HG03280 (cell line): ENCODE results near the gene RASAL3.
A peak's percentile ranks its signal among the peaks of the same experiment; 100 is the strongest.
"Not testable (repeated sequence)": the region's sequence is repeated elsewhere in the genome, so short reads cannot be mapped to it uniquely, and the experiment has no call there.

Source experiments
- ATAC-seq: cut with Tn5 transposase; IDR thresholded peaks from one replicate; pipeline ENCODE4 v1.9.1; 2021; ENCODE audit warnings: mild to moderate bottlenecking, moderate library complexity; ENCODE audit not compliant: unreplicated experiment

RASAL3 gene

DNA sequence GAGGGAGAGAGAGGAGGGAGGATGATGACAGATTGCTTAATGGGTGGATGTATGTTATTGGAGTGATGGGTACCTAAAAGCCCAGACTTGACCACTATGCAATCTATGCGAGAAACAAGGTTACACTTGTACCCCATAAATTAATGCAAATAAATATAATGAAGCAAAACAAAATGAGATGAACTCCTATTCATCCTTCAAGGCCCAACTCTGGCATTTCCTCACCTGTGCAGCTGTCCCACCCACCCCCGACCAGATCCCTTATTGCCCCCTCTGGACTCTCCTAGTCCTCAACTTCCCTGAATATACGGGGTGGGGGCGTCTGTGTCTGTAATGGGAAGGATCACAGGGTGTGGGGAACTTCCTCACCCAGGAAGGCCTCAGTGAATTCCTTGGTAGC lies 10.8 kb upstream of the RASAL3 start:
- no peak for ATAC-seq

DNA sequence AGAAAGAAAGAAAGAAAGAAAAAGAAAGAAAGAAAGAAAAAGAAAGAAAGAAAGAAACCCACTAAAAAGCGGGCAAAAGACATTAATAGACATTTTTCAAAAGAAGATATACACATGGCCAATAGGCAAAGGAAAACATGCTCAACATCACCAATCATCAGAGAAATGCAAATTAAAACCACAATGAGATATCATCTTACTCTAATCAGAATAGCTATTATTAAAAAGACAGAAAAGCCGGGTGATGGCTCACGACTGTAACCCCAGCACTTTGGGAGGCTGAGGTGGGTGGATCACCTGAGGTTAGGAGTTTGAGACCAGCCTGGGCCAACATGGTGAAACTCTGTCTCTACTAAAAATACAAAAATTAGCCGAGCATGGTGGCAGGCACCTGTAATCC lies 9.5 kb upstream of the RASAL3 start:
- not testable (repeated sequence) for ATAC-seq

DNA sequence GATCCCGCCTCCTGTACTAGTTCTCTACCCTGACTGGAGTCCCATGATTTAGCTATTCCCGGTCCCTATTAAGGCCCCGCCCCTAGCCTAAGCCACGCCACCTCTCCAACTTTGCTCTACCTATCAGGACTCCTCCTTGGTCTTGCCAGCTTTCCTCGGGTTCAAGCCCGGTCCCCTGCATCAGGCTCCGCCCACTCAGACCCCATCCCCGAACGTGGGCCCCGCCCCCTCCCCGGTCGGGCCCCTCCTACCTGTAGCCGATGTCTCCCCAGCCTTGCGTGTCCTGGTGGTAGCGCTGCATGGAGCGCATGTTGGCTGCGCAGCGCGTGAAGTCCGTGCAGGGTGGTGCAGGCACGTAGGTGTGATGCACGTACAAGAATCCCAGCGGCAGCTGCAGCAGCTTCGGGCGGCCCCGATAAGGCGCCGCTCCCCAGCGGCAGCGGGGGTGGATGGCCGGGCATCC lies 7.3 kb upstream of the RASAL3 start:
- ATAC-seq = no peak

DNA sequence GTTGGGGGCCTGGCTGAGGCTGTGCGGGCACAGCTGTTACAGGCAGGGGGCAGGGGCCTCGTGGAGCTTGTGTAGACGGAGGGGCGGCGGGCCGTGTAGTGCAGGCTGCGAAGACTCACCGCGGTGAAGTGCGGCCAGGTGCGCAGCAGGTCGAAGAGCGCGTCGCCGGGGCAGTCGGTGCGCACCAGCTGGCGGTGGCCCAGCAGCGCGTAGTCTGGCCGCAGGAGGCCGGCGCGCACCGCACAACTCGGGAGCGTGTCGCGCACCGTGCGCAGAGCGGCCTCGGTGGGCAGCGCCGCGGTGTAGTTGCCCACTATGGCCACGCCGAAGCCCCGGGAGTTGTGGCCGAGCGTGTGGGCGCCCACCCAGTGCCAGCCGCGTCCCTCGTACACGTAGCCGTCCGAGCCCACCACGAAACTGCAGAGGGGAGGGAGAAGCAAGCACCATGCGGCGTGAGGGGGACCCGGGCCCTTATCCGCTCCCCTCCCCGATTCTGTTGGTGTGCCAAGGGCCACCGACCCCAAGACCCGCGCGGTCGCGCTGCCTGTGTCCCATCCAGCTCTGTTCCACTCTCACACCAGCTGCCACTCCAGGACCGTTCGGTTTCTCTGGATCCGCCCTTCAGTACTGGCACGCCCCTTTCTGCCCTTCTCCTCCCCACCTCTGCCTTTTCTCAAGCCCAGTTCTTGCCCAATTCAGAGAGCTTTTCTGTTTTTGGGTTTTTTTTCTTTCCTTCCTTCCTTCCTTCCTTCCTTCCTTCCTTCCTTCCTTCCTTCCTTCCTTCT lies 5.4 kb upstream of the RASAL3 start:
- no peak for ATAC-seq

DNA sequence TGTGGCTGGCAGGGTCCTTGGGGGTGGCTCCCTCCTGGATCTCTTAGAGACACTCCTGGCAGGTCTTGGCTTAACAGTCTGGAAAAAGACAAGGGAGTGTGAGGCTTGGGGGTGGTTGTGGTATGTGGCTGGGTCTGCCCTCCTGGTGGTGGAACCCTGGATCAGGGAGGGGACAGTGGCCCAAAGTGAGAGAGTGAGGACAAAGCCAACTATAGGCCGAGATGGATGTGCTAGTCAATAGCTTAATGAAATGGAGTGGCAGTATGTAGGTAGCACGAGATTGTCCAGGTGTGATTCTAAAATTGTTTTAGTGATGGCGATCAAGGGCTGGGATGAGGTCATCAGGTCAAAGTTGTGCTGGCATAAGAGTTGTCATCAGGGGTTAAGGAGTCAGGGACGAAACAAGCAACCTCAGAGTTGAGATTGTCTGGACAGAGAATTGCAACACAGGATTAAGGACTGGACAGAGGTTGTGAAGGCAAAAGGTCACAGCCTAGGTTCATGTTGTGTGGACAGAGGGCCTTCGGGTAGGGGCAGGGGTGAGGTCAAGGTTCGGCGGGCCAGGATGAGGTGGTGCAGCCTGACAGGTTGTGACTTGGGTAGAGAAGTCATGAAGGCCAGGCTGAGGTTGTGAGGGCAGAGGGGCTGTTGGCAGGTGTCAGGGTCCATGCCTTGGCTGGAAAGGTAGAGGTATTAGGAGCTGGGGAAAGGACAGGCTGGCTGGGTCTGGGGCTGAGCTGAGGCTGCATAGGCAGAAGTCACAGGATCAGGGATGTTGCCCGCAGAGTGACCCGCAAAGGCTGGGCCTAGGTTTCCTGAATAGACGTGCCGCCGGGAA lies 4.5 kb upstream of the RASAL3 start:
- ATAC-seq = no peak

DNA sequence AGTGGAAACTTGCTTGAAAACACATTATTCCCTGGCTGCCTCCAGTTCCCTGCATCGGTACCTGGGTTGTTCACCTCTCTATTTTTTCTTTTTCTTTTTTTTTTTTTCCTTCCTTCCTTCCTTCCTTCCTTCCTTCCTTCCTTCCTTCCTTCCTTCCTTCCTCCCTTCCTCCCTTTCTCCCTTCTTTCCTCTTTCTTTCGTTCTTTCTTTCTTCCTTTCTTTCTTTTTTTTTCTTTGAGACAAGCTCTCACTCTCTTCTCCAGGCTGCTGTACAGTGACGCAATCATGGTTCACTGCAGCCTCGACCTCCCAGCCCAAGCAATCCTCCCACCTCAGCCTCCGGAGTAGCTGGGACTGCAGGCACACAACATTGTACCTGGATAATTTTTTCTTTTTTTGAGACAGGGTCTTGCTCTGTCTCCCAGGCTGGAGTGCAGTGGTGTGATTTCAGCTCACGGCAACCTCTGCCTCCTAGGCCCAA lies 3.4 kb upstream of the RASAL3 start:
- ATAC-seq = no peak

DNA sequence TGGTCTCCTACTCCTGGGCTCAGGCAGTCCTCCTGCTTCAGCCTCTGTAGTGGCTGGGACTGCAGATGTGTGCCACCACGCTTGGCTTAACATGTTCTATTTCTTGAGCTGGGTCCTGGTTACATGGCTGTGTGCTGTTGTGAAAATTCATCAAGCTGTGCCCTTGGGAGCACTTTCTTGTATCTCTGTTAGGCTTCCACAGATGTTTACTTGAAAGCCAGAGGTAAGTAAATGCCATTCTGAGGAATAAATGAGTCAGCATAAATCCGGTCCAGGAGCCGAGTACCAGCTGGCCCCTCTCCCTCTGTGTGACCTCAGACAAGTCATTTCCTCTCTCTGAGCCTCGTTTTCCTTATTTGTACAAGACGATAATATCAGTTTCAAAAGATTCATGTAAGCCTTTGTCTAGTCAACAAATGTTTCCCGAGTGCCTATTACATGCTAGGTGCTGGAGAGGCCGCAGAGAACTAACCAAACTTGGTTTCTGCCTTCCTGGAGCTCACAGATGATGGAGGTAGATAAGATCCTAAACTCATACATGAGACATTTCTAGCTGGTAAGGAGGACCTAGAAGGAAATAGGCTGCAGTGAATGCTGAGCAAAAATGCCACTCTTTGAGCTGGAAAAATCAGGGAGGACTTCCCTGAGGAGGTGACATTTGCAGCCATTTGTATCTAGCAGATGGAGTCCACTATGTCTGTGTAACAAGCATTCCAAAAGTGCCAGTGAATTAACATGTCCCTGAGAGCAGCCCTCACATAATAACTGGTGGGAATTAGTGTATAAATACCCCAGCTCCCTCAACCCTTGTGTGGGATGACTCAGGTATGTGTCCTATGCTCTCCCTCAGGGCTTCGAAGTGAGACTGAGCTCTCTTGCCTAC lies 2.7 kb upstream of the RASAL3 start:
- ATAC-seq = peak; percentile 53

DNA sequence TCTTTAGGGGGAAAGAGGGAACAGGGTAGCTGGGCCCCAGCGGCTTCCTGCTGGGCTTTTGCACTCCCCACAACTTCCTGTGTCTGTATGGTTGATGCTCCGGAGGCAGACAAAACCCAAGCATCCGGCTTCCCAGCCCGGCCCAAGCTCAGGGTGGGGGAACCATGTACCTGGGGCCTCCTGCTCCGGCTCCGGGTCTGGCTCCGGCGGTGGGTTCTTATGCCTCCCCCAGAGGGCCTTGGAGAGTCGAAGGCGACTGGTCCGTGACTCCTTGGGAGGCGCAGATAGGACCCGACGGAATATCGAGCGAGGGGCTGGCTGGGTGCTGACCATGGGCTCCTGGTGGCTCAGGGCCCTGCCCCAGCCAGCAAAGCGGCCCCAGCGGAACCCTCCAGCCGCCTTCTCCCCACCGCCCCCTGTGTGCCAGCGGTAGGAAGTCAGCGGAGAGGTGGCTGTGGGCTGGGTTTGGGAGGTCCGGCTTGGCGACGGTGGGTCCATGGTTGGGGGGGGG lies 428 bp downstream of the RASAL3 start:
- peak; percentile 43 for ATAC-seq

DNA sequence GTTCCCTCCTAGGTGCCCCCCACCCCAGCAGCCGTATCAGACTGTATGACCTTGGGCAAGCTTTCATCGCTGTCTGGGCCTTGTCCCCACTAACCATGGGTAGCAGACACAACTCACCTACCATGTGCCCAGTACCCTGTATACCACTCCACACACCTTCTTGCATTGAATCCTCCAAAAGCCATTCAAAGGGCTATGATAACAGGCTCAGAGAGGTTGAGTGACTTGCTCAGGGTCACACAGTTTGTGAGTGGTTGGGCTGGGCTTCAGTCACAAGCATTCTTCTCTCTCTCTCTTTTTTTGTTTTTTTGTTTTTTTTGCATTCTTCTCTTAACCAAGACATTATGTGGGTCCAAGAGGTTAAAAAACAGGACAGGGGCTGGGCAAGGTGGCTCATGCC lies 2.6 kb downstream of the RASAL3 start:
- no peak for ATAC-seq

DNA sequence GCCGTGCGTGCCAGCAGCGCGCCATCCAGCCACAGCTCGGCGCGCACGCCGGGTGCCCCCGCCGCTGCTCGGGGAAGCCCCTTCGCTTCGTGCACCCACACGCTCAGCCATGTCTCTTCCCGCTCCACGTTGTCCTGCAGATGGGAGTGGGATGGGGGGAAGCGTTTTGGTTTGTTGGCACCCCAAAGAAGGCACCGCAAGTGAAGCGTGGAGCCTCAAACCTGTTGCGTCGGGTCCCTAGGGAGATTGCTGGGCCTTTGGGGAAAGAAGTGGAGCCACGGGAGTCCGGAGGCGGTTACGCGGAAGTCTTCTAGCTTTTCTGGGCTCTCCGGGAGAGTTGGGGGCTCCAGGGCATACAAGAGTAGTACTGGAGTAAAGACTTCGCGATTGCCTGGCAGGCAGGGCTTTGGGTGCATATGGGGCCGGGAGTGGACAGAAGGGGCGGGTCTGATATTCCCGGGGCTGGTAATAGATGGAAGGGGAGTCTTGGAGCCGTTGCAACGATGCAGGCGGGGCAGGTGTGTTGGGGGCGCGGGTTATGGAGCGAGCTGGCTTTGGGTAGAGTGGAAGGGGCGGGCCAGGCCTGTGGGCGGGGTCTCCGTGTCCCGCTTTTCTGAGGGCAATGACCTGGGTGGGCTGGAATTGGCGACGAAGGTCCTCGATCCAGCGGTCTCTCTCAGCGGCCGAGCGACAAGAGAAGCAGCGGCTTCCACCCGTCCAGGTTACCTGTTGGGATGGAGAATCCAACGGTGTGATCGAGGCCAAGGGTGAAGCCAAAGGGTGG lies 6.5 kb downstream of the RASAL3 start:
- no peak for ATAC-seq

DNA sequence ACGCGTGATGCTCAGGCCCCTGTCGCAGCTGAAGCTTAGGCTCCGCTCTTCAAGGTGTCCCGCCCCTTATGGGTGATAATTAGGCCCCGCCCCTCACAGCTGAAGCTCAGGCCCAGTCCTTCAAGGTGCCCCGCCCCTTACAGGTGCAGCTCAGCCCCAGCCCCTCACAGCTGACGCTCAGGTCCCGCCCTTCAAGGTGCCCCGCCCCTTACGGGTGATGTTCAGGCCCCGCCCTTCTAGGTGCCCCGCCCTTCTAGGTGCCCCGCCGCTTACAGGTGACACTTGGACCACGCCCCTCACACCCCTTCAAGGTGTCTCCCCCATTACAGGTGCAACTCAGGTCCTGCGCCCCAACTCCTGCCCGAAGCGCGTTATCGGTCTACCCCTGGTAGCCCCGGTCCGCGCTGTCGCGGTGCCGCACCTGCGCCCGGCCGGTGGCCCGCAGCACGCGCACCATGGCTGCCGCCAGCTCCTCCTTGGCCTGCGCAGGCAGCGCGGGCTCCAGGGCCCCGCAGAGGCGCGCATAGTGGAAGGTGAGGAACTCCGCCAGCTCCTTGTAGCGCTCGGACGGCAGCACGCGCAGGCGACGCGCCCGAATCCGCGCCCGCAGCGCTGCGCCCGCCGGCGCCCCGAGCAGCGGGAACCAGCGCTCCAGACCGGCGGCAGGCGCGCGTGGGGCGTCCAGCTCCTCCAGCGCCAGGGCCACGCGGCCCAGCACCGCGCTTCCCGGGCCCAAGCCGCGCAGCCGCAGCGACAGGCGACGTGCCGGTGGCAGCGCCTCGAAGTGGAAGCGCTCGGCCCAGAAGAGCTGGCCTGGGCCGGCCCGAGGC lies 7.3 kb downstream of the RASAL3 start:
- ATAC-seq = no peak

DNA sequence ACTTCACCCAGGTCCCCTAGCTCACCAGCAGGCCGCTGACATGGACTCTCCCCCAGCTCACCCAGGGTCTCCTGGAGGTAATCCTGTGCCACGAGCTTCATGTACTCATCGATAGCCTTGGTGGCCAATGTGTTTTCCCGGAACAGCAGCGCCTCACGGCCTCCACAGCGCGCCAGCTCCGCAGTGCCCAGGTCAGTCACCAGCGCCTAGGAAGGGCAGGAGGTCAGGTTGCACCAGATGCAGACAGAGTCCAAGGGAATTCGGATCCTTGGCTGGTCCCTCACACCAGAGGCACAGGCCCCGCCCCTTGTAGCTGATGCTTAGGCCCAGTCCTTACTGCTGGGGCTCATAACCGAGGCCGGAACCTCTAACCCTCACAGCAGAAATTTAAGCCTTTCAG lies 7.9 kb downstream of the RASAL3 start:
- no peak for ATAC-seq

DNA sequence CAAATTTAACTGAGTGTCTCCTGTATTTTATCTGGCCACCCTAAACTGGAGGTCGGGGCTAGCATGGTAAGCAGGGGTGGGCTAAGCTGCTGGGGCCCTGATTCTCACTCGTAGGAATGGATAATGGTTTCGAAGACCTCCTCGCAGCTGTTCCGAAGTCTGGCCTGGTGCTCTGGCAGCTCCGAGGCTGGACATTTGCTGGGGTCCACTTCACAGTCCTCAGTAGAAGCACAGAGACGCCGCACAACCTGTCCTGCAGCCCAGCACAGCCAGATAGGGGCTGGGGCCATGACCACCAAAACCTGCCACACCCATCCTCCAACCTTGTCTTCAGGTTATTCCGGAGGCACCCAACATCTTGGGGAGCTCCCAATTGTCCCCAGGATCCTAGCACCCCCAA lies 8.3 kb downstream of the RASAL3 start:
- ATAC-seq = no peak

DNA sequence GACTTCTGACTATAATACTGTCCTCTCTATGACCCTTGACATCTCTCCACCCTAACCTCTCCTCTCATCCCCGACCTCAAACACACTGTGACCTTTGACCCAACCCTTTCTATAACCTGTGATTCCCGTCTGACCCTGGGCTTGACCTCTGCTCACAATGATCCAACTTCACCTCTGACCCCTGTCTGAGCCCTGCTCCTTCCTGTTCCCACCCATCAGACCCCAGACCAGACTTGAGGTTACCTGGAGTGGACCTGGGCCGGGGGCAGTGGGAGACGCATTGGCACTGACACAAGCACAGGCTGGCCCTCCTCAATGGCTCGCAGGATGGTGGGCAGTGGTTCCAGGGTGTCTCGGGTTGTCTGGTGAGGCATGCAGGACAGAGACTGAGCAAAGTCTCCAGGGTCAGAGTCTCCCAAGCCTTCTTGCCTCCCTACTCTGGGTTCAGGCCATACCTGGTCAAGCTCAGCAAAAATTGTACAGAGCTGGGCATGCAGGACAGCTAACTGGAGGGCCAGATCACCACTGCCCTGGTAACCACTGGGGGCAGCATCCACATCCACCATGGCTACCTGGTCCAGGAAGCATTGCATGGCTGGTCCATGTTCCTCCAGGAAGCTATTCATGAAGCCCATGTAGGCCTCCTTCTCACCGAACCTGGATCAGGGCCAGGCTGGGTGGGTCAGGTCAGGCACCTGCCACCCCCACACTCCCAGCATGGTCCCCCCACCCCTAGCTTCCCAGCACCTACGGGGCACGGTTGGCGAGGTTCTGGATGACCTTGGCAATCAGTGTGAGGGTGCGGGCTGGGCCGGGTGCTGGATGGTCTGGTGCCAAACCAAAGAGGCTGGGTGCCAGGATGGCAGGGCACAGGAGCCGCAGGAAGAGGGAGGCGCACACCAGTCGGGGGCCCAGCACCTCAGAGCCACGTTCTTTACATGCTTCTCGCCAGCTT lies 10.2 kb downstream of the RASAL3 start:
- no peak for ATAC-seq

DNA sequence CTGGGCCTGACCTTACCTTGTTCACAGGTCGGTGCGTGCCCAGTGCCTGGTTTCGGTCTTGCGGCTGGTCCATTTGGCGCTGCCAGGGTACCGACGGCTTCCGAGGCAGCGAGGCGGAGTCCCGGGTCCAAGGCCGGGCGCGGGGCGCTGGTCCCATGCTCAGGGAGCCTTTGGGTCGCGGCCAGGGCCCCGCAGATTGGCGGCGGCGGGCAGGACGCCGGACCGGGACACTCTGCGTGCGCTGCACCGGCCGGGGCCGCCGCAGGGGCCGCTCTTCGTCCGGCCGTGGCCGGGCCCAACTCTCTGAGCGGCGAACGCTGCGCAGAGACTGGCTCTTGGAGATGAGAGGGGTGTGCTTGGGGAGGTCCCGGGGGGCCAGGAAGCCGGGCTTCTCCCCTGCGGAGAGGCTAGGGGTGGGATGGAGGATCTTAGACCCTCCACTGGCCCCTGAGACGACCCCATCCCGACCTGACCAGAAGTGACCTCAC lies 11.2 kb downstream of the RASAL3 start:
- no peak for ATAC-seq

DNA sequence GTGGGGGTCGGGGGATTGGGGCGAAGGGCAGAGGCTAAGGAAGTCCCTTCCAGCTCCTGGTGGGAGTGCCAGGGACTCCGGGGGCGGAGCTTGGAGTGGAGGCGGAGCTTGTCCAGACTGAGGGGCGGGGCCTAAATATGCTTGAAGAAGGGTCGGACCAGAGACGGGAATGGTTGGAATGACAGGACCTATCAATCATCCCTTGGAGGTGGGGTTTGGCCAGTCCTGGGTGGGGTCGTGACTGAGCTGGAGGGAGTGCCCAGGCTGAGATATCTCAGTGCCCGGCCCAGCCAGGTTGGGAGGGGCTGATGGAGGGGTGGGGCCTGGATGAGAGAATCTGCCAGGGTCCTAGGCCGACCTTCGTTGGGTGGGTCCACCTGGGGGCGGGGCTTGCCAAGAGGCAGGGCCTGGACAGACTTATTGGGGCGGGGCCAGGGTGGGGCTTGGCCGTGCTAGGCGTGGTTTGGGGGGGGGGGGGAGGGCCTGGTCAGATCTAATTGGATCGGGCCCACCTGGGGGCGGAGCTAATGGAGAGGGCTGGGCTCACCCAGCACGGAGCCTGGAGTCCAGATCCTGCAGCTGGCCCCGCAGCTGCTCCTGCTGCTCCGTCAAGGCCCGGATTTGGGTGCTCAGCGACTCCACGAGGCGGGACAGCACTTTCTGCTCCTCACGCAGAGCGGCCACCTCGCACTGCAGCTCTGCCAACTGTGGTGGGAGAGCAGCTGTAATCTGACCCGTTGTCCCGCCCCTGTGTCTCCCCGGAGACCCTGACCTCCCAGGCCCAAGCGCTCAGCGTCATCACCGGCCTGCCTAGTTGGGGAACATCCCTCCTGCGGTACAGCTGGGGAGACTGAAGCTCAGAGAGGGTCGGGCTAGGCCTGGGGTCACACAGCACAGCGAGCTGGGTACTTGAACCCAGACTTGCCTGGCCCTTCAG lies 12.0 kb downstream of the RASAL3 start:
- ATAC-seq = no peak

DNA sequence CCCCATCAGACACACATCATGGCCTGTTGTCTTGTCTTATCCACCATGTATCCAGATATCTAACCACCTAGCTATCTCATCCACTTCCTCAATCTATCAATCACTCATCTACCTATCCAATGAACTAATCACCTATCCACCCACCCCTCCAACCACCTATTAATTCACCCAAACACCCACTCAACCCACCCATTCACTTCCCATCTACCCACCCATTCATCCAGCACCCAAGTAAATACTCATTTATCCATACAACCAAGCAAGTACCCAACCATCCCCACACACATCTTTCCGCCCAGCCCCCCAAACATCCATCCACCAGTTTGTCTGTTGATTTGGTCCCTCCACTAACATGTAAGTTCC lies 13.8 kb downstream of the RASAL3 start:
- no peak for ATAC-seq
